ENCODE data around the gene SQSTM1.

GRCh38 chr5:179836225-179837019 lies 15.7 kb downstream of the SQSTM1 start:
- TF ChIP-seq CTCF (IDR thresholded peaks at IDR 0.05) (no peak), SMC3 (IDR thresholded peaks at IDR 0.05; ENCODE audit: low read depth, low read length) (no peak), YY1 (IDR thresholded peaks at IDR 0.05; ENCODE audit: low read depth) (no peak), FOXM1 (IDR thresholded peaks at IDR 0.05; ENCODE audit: low read depth) (no peak), POLR2AphosphoS5 (IDR thresholded peaks at IDR 0.05; ENCODE audit: low read depth, low read length) (0 out of 2 replicates have a peak, but pooled peaks have one; percentile 15)
- TF ChIP-seq, protein P1, sequence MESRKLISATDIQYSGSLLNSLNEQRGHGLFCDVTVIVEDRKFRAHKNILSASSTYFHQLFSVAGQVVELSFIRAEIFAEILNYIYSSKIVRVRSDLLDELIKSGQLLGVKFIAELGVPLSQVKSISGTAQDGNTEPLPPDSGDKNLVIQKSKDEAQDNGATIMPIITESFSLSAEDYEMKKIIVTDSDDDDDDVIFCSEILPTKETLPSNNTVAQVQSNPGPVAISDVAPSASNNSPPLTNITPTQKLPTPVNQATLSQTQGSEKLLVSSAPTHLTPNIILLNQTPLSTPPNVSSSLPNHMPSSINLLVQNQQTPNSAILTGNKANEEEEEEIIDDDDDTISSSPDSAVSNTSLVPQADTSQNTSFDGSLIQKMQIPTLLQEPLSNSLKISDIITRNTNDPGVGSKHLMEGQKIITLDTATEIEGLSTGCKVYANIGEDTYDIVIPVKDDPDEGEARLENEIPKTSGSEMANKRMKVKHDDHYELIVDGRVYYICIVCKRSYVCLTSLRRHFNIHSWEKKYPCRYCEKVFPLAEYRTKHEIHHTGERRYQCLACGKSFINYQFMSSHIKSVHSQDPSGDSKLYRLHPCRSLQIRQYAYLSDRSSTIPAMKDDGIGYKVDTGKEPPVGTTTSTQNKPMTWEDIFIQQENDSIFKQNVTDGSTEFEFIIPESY (IDR thresholded peaks at IDR 0.05; ENCODE audit: borderline replicate concordance, low read depth): no peak

Measured in SK-N-SH (cell line).